GM23338 (cell line): ENCODE measurements around the gene ST3GAL4. TPM values are rescaled to one million over a fixed set of nuclear protein-coding genes. Genes with fewer than 3 reads are reported as not detected.

ENCODE experiments used
- CREB1 ChIP-seq: fragments of 250-450 bp; sonication (Bioruptor Pico); IDR thresholded peaks from 2 replicates; pipeline ENCODE4 v1.5.0; 2020; ENCODE audit warnings: low read depth, mild to moderate bottlenecking, moderate library complexity
- polyA plus RNA-seq: library from polyadenylated mRNA; unstranded; fragments of >200 nt; fragmentation: Nextera tagmentation; extraction: Ambion mirVana; gene quantifications from 2 replicates; pipeline ENCODE4 v1.2.1, GENCODE V29; 2016
- small RNA-seq: library from RNA; depleted of rRNA; stranded (forward); fragments of <200 nt; gene quantifications from one replicate; pipeline ENCODE3, GENCODE V24; 2014; ENCODE audit warnings: low replicate concordance
- total RNA-seq: library from RNA; depleted of rRNA; stranded (reverse); fragments of >200 nt; shearing (Covaris generic); gene quantifications from 2 replicates; pipeline ENCODE4 v1.2.3, GENCODE V29; 2014; rRNA removed

ST3GAL4 gene
- total and polyA plus RNA-seq, 2 experiments from 2014 or later, result 10.1 to 28.0 TPM

- no peak for TF ChIP-seq CREB1 (CRISPR knock-in tag)
Observed at GRCh38 chr11:126462422-126462821, 106.9 kb downstream of the ST3GAL4 start (continued).

Small RNA genes within 50 kb of the gene (small RNA-seq; reads per million reads assigned to genes)
- not detected for gene AP001318.3

Other genes starting within 250 kb of the ST3GAL4 start
- gene RPUSD4, start 144.0 kb upstream of the ST3GAL4 start, total RNA-seq, result 43.6 and 60.8 TPM in 2 replicates
- gene RPUSD4, start 144.0 kb upstream of the ST3GAL4 start, polyA plus RNA-seq, result 20.3 and 20.8 TPM in 2 replicates
- gene FAM118B, start 143.9 kb upstream of the ST3GAL4 start, total RNA-seq, result 43.4 and 75.0 TPM in 2 replicates
- 24.7 and 33.7 TPM in 2 replicates for gene FAM118B, start 143.9 kb upstream of the ST3GAL4 start, polyA plus RNA-seq
- gene SRPRA, start 86.8 kb upstream of the ST3GAL4 start, total RNA-seq, result 49.3 and 53.2 TPM in 2 replicates
- 27.1 and 28.0 TPM in 2 replicates for gene SRPRA, start 86.8 kb upstream of the ST3GAL4 start, polyA plus RNA-seq
- 41.0 and 59.2 TPM in 2 replicates for gene FOXRED1, start 86.5 kb upstream of the ST3GAL4 start, total RNA-seq
- 25.2 and 27.0 TPM in 2 replicates for gene FOXRED1, start 86.5 kb upstream of the ST3GAL4 start, polyA plus RNA-seq
- gene TIRAP, start 72.6 kb upstream of the ST3GAL4 start, total RNA-seq, result 2.6 and 3.4 TPM in 2 replicates
- gene TIRAP, start 72.6 kb upstream of the ST3GAL4 start, polyA plus RNA-seq, result 0.89 and 1.1 TPM in 2 replicates
- 26.8 and 28.5 TPM in 2 replicates for gene DCPS, start 51.6 kb upstream of the ST3GAL4 start, total RNA-seq
- gene DCPS, start 51.6 kb upstream of the ST3GAL4 start, polyA plus RNA-seq, result 41.1 and 46.4 TPM in 2 replicates